HG03139 (cell line): ENCODE results near the gene HCAR2.
"Not testable (repeated sequence)": the region's sequence is repeated elsewhere in the genome, so short reads cannot be mapped to it uniquely, and the experiment has no call there.

Experiments
- ATAC-seq: cut with Tn5 transposase; IDR thresholded peaks from one replicate; pipeline ENCODE4 v1.9.1; 2021; ENCODE audit not compliant: unreplicated experiment

The HCAR2 gene

GRCh38 chr12:122665759-122666158 lies 37.4 kb downstream of the HCAR2 start:
- ATAC-seq, result no peak

GRCh38 chr12:122665349-122665748 lies 37.8 kb downstream of the HCAR2 start:
- no peak for ATAC-seq

- no peak for ATAC-seq
Observed at GRCh38 chr12:122661938-122662337, 41.2 kb downstream of the HCAR2 start.

GRCh38 chr12:122661246-122661645 lies 41.9 kb downstream of the HCAR2 start:
- ATAC-seq, result no peak

GRCh38 chr12:122659579-122659978 lies 43.6 kb downstream of the HCAR2 start:
- no peak for ATAC-seq

- ATAC-seq, result no peak
Observed at GRCh38 chr12:122656298-122656697, 46.9 kb downstream of the HCAR2 start.

- not testable (repeated sequence) for ATAC-seq
Observed at GRCh38 chr12:122653291-122653690, 49.9 kb downstream of the HCAR2 start.

GRCh38 chr12:122651520-122652224 lies 51.5 kb downstream of the HCAR2 start:
- ATAC-seq, result no peak
